DOHH2 (cell line): ENCODE measurements around the gene USH1G.

Experiments
- H3F3A ChIP-seq: fragments of 200-600 bp; sonication (generic), shearing (Covaris generic); 2 replicates; pipeline ENCODE4 v1.6.0; 2016; ENCODE audit warnings: antibody characterized with exemption, mild to moderate bottlenecking; ENCODE audit not compliant: control insufficient read depth, insufficient read depth
- H3K27ac ChIP-seq: fragments of 200-600 bp; sonication (generic); 2 replicates; pipeline ENCODE4 v1.5.1; 2014; ENCODE audit warnings: low read depth, mild to moderate bottlenecking, low read length, moderate library complexity
- H3K27me3 ChIP-seq: fragments of 200-600 bp; sonication (generic); 2 replicates; pipeline ENCODE4 v1.6.1; 2014; ENCODE audit warnings: mild to moderate bottlenecking, low read length, mixed read lengths; ENCODE audit not compliant: control insufficient read depth
- H3K36me3 ChIP-seq: fragments of 200-600 bp; sonication (generic); 2 replicates; pipeline ENCODE4 v1.6.1; 2014; ENCODE audit warnings: mild to moderate bottlenecking, low read length, moderate library complexity, mixed read lengths; ENCODE audit not compliant: control insufficient read depth
- H3K4me1 ChIP-seq: fragments of 200-600 bp; sonication (generic); 2 replicates; pipeline ENCODE4 v1.6.1; 2014; ENCODE audit warnings: mild to moderate bottlenecking, low read length, mixed read lengths; ENCODE audit not compliant: control insufficient read depth
- H3K4me2 ChIP-seq: fragments of 200-600 bp; sonication (generic); 2 replicates; pipeline ENCODE4 v1.6.0; 2014; ENCODE audit warnings: mild to moderate bottlenecking, low read length, moderate library complexity
- H3K4me3 ChIP-seq: fragments of 200-600 bp; sonication (generic); 2 replicates; pipeline ENCODE4 v1.5.1; 2014; ENCODE audit warnings: mild to moderate bottlenecking, low read length, mixed read lengths
- H3K79me2 ChIP-seq: fragments of 200-600 bp; sonication (generic); 2 replicates; pipeline ENCODE4 v1.6.1; 2014; ENCODE audit warnings: mild to moderate bottlenecking, low read length, mixed read lengths; ENCODE audit not compliant: control insufficient read depth
- H3K9me2 ChIP-seq: fragments of 200-600 bp; sonication (generic); replicated peaks from 2 replicates; pipeline ENCODE4 v1.6.1; 2014; ENCODE audit warnings: mild to moderate bottlenecking, low read length, mixed read lengths; ENCODE audit not compliant: control insufficient read depth
- H3K9me3 ChIP-seq: fragments of 200-600 bp; sonication (generic); 2 replicates; pipeline ENCODE4 v1.6.1; 2014; ENCODE audit warnings: antibody characterized with exemption, low read length, mixed read lengths; ENCODE audit not compliant: control insufficient read depth, insufficient read depth
- H4K20me1 ChIP-seq: fragments of 200-600 bp; sonication (generic); 2 replicates; pipeline ENCODE4 v1.6.0; 2014; ENCODE audit warnings: low read depth, mild to moderate bottlenecking, antibody characterized with exemption, low read length, moderate library complexity; ENCODE audit not compliant: control insufficient read depth, insufficient read depth
- CTCF ChIP-seq: fragments of 200-600 bp; sonication (generic); IDR thresholded peaks from one replicate; pipeline ENCODE4 v1.5.1; 2014; ENCODE audit warnings: antibody characterized with exemption, mild to moderate bottlenecking, low read depth, low read length; ENCODE audit not compliant: poor library complexity, severe bottlenecking
- EZH2phosphoT487 ChIP-seq: fragments of 200-600 bp; sonication (generic); IDR thresholded peaks from 2 replicates; pipeline ENCODE4 v1.6.1; 2017; ENCODE audit warnings: borderline replicate concordance, mild to moderate bottlenecking, antibody characterized with exemption, low read length, moderate library complexity, mixed read lengths

USH1G gene

DNA sequence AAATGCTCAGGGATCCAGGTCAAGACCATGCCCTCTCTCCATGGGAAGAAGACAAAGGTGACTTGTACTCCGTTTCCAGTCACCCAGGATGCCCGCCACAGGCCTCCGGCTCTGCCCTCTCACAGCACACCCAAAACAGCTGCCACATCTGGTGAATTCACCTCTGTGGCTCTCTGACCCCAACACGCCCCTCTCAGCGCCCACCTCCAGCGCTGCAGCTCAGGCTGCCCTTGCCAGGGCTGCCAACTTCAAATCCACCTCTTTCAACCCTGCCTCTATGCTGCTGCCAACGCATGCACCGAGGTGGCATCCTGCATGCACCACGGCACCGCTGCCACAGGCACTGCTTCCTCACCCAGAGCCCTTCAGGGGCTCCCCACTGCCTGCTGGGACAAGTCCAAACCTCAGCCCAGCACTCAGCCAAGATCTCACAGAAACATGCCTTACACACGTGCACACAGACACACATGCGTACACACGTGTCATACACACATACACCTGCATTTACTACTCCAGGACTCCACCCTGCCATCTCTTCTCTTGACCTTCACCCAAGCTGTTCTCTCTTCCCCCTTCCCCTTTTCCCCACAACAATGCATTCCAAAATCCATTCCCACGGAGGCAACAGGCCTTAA is 42.0 kb upstream of the USH1G start:
- Histone ChIP-seq H3K4me2 (no peak overlapping the region), H3K4me3 (no peak overlapping the region), H3K36me3 (no peaks in the 10 kb centered on the region), H3F3A (no peaks in the 10 kb centered on the region), H3K27me3 (peaks cover 3% of the 10 kb centered on the region; the same call in 1 of the 2 replicates), H3K9me3 (no peaks in the 10 kb centered on the region), H3K27ac (no peak overlapping the region), H3K9me2 (no peaks in the 10 kb centered on the region), H3K4me1 (peaks cover 9% of the 10 kb centered on the region), H3K79me2 (no peaks in the 10 kb centered on the region), H4K20me1 (no peaks in the 10 kb centered on the region)
- TF ChIP-seq EZH2phosphoT487 (no peak), CTCF (no peak)

- Histone ChIP-seq H3K9me2 (no peaks in the 10 kb centered on the region), H3F3A (no peaks in the 10 kb centered on the region), H3K27me3 (peaks cover 2% of the 10 kb centered on the region; the same call in 1 of the 2 replicates), H3K4me3 (no peak overlapping the region), H3K4me1 (peaks cover 9% of the 10 kb centered on the region), H3K27ac (no peak overlapping the region), H3K4me2 (no peak overlapping the region), H3K9me3 (no peaks in the 10 kb centered on the region), H4K20me1 (no peaks in the 10 kb centered on the region), H3K79me2 (no peaks in the 10 kb centered on the region), H3K36me3 (no peaks in the 10 kb centered on the region)
- TF ChIP-seq EZH2phosphoT487 = no peak
- no peak for TF ChIP-seq CTCF
These were observed 41.2 kb upstream of the USH1G start for GRCh38 chr17:74964246-74964761.

GRCh38 chr17:74963656-74964055 is 40.6 kb upstream of the USH1G start:
- no peaks in the 10 kb centered on the region for H3F3A ChIP-seq
- no peaks in the 10 kb centered on the region for H4K20me1 ChIP-seq
- H3K27ac ChIP-seq = no peak overlapping the region
- no peak overlapping the region for H3K4me2 ChIP-seq
- no peaks in the 10 kb centered on the region for H3K9me3 ChIP-seq
- H3K4me3 ChIP-seq = no peak overlapping the region
- TF ChIP-seq EZH2phosphoT487 (no peak), CTCF (no peak)
- H3K79me2 ChIP-seq = no peaks in the 10 kb centered on the region
- no peaks in the 10 kb centered on the region for H3K36me3 ChIP-seq
- H3K9me2 ChIP-seq = no peaks in the 10 kb centered on the region
- peaks cover 2% of the 10 kb centered on the region; the same call in 1 of the 2 replicates for H3K27me3 ChIP-seq
- peaks cover 9% of the 10 kb centered on the region for H3K4me1 ChIP-seq
